HG02938 (cell line): ENCODE results near the gene EMC9.

Experiments used
- ATAC-seq: cut with Tn5 transposase; IDR thresholded peaks from one replicate; pipeline ENCODE4 v1.9.1; 2021; ENCODE audit warnings: mild to moderate bottlenecking, moderate library complexity; ENCODE audit not compliant: unreplicated experiment

EMC9 gene, protein sequence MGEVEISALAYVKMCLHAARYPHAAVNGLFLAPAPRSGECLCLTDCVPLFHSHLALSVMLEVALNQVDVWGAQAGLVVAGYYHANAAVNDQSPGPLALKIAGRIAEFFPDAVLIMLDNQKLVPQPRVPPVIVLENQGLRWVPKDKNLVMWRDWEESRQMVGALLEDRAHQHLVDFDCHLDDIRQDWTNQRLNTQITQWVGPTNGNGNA

DNA sequence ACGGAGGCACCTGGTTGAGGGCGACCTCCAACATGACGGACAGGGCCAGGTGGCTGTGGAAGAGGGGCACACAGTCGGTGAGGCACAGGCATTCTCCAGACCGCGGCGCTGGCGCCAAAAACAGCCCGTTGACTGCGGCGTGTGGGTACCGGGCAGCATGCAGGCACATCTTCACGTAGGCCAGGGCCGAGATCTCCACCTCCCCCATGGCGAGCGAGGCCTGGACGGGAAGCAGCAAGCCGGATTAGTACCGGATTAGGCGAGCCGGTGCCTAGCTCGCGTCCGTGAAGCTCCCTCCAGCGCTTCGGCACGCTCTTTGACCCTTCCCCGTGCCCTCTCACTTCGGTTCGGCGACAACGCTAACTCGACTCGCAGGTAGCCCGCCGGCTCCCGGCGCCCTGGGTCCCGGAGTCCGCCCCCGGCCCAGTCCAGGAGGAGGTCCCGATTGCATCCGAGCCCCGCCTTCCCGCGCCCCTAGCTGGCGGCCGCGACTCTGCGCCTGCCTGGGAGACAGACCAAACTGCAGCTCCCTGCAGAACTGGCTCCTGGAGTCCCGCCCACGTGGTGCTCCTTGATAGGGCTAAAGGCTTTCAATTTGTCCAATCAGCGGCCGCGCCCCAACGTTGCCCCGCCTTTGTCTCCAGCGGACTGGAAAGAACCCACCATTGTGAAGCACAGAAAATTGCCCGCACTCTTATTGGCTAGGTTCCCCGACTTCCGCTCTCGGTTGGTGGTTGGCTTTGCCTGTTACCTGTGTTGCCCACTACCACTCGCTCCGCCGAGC, at the start of gene EMC9:
EMC9 (minus strand) TSS at position 495 of the 784 bp plus-strand sequence; CDS start at position 208, 287 bp downstream.
- peak; percentile 86 for ATAC-seq

DNA sequence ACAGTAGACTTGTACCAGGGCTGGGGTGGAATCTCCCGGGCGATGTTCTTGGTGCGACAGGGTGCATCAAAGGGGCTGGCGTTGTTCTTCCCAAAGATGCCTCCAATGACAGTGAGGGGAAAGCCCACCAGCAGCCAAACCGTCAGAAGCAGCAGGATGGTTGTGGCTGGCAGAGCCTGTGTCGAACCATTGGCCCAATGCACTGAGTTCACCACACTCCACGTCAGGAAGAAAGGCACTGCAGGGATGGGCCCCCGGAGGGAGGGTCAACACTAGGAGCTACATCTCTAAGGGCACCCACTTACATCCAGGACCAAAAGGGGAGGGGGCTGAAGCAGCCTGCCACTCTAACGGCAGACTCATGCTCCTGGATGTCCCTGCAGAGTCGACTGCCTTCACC, 49.0 kb upstream of the EMC9 start:
- no peak for ATAC-seq

DNA sequence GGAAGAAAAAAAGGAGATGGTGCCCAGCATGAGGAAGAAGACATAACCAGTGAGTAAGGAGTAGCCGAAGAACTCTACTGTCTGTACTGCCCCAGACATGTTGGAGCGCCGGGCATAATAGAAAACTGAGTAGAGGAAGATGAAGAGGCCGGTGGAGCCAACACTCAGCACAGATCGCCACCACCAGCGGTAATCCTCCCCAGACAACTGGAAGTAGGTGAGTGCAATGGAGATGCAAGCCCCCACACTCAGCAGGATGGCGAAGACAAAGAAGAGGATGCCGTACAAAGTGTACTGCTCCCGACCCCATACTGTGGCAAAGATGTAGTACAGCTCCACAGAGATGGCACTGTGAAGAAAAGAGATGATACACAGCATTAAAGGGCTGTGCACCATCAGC, 48.1 kb upstream of the EMC9 start:
- no peak for ATAC-seq

DNA sequence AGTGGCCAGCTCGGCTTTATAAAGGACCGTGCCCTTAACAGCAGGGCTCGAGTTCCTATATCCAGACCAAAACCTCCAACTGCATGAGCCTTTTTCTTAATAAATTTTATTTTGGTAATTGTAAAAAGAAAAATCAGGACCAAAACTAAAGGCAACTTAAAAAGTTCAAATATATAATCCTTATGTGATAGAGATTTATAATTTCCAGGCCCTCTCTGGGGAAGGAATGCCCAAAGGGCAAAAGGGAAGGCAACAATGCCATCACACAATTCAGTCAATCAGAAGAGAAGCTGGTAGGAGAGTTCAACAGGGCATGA, 47.6 kb upstream of the EMC9 start:
- no peak for ATAC-seq

DNA sequence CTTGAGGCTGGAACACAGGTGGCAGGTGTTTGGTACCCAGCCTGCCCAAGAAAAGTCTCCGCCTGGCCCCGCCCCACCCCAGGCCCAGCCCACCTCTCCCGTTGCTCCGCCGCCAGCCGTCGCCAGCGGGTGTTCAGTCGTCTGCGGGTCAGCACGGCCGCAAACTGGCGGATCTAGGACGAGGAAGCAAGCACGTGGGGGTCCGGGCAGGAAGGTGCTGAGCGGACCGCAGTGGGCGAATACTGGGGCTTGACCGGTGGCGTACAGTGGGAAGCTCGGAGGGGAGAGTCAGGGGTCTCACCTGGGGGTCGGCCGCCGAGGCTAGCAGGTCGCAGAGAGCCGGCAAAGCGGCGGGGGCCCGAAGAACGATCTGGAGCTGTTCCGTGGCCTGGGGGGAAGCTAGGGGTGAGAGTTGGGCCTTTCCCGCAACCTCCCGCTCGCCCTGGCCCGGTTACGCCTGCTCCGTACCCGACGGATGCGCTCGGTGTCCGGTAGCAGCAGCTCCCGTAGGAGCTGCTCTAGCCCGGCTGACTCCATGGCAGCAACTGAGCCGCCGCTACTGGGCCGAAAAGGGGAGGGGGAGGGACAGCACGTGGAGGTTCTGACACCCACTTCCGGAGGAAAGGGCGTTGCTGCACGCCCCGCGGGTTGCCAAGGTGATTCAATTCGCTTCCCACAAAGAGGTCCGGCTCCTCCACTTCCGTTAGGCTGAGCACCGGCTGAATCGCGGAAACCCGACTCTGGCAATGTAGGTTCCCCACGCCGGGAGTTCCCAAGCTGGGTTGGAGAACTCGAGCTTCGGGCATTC, 47.1 kb upstream of the EMC9 start, which contains the start of gene IPO4:
IPO4 (minus strand) TSS at position 566 of the 808 bp plus-strand sequence; CDS start at position 537, 29 bp downstream.
- peak; percentile 86 for ATAC-seq

DNA sequence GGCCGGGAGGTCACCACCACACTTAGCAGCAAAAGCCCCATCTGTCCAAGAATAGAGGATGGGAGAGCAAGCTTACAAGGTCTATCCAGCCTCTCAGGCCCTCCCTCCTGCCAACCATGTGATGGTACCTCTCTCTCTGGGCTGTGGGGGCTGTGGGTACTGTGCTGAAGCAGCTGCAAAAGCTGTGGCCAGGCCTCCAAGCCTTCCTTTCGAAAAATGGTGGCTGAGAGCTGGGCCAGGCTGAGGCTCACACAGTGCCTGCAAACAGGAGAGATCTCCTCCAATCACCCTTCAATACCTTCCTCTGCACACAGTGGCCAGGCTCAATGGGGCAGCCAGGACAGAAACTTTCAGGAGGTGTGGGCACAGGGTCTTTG, 46.1 kb upstream of the EMC9 start:
- ATAC-seq, result no peak

DNA sequence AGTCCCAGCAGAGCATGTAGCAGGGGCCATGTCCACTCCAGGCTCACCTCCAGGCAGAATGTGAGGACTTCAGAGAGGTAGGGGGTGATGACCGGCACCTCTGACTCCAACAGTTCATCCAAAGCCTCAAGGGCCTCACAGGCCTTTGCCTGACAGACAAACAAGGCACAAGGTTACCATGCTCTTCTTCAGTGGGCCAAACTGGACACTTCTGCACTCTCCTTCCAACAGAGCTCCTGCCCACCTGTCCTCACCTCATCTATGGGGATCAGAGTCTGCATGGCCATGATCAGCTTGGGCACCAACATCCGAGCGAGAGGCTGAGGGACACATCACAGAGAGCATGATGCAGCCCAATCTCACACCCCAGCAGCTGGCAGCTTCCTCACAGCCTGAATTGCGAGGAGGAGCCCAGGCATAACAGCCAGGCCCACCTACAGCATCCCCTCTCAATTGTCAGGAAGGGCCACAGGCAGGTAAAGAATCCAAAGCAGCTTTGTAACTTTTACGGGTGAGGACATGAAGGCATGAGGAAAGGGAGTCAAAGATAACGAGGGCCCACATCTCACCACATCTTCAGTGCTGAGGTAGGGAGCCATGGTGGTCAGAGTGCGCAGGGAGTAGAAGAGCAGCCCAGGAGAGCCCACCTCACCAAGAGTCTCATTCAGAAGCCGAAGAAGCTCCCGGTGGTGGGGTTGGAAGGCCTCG, 45.6 kb upstream of the EMC9 start:
- no peak for ATAC-seq

DNA sequence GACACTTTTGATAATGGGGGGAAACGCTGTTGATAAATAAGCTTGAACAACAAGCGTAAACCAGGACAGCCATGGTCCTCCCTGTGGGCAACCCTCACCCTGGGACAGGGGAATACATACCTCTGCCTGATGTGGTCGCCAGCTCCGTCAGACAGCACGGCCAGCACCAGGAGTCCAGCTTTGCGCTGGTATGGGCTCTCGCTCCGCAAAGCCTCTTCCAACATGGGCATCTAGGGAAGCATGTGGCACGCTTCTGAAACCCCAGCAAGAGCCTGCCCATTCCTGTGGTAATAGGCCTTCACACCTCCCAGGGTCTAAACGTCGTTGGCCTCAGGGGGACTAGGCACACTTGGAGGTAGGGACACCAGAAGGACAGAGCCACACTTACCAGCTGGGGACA, 44.4 kb upstream of the EMC9 start:
- ATAC-seq, result no peak

DNA sequence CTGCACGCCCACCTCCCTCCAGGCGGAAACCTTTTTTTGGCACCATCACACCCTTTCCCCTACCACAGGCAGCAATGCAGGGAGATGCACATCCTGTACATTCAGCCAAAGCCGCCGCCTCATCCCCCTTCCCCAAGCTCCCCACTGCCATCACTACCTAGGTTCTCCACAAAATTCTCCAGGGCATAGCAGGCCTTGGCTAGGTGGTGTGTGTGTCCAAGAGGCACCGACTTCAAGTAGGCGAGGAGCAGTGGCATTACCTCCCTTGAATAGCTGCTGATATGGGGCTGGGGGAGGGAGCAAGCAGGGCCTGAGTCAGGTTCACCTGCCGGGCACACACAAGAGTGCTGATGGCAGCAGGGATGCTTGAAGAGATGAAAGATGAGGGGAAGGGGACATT, 43.6 kb upstream of the EMC9 start:
- ATAC-seq, result no peak

DNA sequence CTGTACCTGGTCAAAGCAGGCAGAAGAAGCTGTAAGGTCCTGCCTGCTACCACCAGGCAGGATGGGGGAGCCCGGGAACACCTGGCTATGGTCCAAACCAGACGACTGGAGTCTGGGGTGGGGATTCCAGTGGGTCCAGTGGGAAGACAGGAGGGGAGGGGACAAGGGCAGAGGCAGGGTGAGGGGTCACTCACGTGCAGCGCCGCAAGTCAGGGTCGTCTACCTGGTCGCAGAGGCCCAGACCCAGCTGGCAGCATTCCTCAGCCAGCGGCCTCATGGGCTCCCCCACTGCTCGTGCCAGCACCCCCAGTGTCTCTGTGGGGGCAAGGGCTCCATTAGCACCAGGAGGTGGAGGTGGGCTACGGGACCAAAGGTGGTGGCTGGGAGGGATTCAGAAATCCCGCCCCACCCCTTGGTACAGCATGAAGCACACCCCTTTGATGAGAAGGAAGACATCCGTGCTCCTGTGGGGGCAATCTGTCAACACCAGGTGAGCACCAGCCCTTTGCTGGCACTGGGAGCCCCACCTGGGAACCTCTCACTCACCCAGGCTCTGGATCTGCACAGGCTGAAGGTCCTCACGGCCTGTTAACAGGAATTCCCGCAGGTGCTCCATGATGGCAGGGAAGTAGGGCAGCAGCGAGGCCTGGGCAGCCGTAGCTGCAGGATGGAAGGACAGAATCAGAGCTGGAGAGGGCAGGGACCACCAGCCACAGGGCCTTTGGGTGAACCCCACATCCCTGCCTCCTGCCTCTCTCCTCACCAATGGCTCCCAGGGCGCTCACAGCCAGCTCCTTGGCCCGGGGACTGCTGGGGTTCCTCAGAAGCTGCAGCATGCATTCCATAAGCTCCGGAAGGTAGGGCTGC, 42.9 kb upstream of the EMC9 start:
- no peak for ATAC-seq

DNA sequence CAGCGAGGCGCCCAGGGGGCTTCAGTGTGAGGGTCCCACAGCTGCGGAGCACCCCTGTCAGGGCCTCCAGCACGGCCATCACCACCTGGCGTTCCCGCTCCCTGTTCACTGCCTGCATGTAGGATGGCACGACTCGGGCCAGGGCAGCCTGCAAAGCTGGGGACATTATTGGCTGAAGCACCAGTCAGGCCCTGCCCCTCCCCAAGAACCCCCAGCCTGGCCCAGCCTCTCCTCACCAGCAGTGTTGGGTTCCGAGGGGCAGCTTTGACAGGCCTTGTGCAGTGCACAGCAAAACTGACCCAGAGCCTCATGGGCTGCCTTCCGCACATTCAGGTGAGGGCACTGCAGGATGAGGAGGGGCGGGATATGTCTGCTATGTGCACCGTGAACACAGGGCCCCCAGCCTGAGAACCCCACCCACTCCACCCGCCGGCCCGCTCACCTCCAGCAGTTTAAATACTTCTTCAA, 41.7 kb upstream of the EMC9 start:
- no peak for ATAC-seq

DNA sequence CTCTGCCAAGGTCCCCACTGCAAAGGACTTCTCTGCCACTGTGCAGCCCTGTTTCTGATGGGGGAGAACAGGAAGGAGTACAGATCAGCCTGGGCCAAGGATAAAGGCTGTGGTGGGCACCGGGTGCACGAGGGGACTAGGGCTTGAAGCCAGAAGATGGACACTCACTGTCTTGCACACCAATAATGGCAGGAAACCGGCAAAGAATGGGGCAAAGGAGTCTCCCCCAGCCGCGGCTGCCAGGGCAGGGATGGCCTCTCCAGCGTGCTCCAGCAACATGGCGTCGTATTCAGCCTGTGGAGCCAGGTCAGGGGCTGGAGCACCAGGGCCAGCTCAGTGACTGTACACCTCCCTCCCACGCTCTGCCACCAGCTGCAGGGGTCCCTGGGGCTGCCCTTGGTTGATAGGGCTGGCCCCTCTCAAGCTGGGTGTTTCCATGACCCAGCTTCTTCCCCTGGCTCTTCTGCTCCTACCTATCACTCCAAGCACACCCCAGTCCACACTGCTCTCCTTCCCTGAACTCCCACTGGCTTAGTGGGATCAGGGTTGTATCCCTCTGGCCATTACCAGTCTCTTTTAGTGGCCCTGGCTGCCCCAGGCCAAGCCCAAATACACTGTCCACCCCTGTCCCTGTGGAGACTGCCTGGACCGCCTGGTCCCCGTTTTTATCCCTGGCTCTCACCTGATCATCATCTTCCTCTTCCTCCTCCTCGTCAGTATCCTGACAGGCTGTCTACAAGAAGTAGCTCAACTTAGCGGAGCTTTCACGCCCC, 40.9 kb upstream of the EMC9 start:
- ATAC-seq, result no peak

DNA sequence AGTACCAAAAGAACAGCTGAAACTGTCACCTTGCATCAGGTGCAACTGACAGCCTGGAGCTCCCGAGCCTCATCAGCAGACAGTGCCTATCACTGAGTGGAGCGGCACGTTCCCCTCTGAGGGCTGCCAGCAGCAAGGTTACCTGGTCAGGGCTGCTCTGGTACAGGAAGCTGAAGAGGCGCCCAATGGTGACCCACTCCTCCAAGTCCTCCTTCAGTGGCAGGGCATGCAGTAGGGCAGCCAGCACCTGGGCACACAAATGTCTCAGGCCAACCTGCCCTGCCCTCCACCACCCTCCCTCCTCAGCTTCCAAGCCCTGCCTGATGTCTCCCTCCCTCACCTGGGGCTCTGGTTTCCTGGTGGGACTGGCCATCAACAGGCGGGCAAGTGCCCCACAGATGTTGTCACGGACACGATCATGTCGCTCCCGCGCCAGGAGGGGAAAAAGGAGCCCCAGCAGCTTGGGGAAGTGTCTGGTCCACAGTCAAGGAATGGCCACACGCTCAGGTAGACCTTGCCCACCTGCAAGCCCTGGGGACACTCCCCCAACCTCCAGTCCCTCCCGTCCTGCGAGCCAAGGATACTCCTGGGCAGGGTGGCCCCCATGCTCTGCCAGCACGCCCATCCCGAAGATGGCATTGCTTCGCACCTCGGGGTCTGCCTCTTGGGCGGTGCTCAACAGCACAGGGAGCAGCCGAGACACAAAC, 40.1 kb upstream of the EMC9 start:
- no peak for ATAC-seq

DNA sequence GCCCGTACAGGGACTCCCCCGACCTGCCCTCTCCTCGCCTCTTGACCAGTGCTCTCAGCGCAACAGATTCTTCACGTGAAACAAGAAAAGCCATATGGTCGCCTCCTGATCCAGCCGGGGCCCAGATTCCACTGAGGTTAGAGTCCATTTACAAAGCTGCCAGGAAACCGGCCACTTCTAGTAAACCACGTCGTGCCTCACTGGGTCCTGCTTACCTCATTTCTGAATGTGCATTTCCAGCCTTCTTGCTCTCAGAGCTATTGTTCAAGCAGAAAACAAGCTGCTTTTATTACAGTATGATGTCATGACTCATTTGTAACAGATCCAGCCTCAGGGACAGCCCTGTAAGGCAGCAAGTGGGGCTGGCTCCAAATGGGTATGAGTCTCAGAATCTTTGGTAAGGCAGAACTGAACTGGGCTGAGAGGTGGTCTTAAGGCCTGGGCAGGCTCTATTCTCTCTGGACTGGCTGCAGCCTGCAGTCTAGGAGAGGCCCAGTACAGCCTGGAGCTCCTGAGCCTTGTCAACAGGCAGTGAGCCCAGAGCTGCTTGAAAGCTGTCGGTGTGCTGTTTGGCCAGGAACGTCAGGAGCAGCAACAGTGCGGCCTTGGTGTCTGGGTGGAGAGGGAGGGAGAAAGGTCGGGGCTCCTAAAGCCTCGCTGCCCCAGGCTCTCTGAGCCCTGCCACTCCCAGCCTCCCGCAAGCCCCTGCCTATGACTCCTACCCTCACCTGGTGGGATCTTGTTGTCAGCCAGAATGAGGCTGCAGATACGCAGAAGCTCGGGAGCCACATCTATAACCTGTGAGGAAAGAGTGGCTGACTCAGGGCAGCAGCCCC, 38.8 kb upstream of the EMC9 start:
- ATAC-seq, result no peak

DNA sequence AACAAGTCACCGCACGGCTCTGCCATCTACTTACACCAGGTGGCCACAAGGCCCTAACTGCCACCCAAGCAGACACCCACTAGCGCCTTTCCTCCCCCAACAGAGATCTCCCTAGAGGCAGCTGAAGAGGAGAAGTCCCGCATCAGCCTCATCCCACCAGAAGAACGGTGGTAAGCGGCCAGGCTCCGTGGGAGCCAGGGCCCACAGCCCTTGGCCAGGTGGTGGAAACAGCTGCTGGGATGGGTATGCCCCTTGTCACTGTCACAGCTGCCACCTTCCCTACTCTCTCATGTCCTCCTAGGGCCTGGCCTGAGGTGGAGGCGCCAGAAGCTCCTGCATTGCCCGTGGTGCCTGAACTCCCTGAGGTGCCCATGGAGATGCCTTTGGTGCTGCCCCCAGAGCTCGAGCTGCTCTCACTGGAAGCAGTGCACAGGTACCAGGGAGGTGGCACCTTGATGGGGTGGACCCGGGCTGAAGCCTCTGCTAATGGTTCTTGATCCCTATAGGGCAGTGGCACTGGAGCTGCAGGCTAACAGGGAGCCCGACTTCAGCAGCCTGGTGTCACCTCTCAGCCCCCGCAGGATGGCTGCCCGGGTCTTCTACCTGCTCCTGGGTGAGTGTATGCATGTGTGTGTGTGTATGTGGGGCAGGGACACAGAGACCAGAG, 38.0 kb upstream of the EMC9 start:
- ATAC-seq, result no peak

DNA sequence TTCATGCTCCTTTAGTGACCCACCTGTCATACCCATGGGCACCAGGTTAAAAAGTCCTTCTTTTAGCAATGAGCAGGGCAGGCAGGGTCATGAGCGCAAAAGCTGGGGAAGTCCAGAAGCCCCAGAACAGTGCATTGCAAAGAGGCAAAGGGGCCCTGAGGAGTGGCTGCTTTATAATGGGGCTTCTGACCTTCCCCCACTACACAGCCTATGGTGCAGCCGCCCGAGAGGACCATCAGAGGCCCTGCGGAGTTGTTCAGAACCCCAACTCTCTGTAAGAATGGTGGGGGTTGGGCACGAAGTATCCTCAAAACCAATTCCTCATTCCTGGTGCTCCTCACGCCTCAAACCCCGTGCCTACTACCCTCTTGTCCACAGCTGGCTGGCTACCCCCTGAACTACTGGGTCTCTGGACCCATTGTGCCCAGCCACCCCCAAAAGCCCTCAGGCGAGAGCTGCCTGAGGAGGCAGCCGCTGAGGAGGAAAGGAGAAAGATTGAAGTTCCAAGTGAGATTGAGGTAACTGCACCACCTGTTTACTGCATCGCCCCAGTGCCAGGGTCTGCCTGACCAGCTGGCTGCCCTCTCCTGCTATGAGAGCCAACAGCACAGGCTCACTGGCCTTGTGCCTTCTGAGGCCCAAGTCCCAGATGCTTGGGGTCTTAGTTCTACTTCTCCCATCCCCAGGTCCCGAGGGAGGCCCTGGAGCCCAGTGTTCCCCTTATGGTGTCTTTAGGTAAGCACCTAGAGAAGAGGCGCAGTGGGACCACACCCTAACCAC, 37.2 kb upstream of the EMC9 start:
- no peak for ATAC-seq

DNA sequence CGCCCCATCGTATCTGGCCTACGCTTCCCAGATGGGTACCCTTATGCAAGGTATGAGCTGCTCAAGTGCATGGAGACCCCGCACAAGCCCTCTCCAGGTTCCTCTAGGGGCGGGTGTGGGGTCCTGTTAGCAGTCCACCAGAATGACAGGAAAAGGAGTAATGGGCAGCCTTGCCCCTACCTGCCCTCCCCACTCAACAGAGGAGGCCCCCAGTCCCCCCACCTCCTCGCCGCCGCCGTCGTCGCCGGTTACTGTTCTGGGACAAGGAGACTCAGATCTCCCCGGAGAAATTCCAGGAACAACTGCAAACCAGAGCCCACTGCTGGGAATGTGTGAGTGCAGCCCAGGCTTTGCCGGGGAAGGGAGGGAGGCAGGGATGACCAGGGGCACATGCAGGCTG, 36.5 kb upstream of the EMC9 start:
- ATAC-seq, result no peak
